NCI-H774 (cell line): Measurements from ENCODE around the gene RPL35A.
"Not testable (repeated sequence)": the region's sequence is repeated elsewhere in the genome, so short reads cannot be mapped to it uniquely, and the experiment has no call there.

Experiments
- DNase-seq: peaks from one replicate; lab custom pipeline; 2025; lab: John Stamatoyannopoulos, UW

Gene RPL35A

GRCh38 chr3:197949778-197950676 is at the start of gene RPL35A:
RPL35A (plus strand) TSS chr3:197950190; CDS start chr3:197950968, 778 bp downstream.
- DNase-seq, result peak; percentile 98

GRCh38 chr3:197901626-197902025 is 48.4 kb upstream of the RPL35A start:
- no peak for DNase-seq

GRCh38 chr3:197906023-197906849 is 43.8 kb upstream of the RPL35A start:
- DNase-seq, result peak; percentile 76

GRCh38 chr3:197906850-197907187 is 43.2 kb upstream of the RPL35A start:
- DNase-seq, result no peak

GRCh38 chr3:197907196-197907595 is 42.8 kb upstream of the RPL35A start:
- no peak for DNase-seq

GRCh38 chr3:197908550-197908949 is 41.4 kb upstream of the RPL35A start:
- not testable (repeated sequence) for DNase-seq

GRCh38 chr3:197908957-197909701 is 40.9 kb upstream of the RPL35A start:
- DNase-seq, result no peak

- DNase-seq, result no peak
Measured at GRCh38 chr3:197912741-197913476, 37.1 kb upstream of the RPL35A start.

- no peak for DNase-seq
Measured at GRCh38 chr3:197913641-197914380, 36.2 kb upstream of the RPL35A start.

- DNase-seq, result not testable (repeated sequence)
Measured at GRCh38 chr3:197921429-197922275, 28.3 kb upstream of the RPL35A start.

- DNase-seq, result no peak
Measured at GRCh38 chr3:197926418-197926817, 23.6 kb upstream of the RPL35A start.

GRCh38 chr3:197927578-197927977 is 22.4 kb upstream of the RPL35A start:
- not testable (repeated sequence) for DNase-seq

- no peak for DNase-seq
Measured at GRCh38 chr3:197936819-197937384, 13.1 kb upstream of the RPL35A start.

- no peak for DNase-seq
Measured at GRCh38 chr3:197940745-197941384, 9.1 kb upstream of the RPL35A start.

GRCh38 chr3:197942956-197943556 is 6.9 kb upstream of the RPL35A start:
- no peak for DNase-seq

GRCh38 chr3:197949191-197949777 is 706 bp upstream of the RPL35A start:
- DNase-seq, result no peak

- no peak for DNase-seq
Measured at GRCh38 chr3:197950677-197951061, 679 bp downstream of the RPL35A start.

- DNase-seq, result no peak
Measured at GRCh38 chr3:197951392-197951990, 1.5 kb downstream of the RPL35A start.
